NCI-H2196 (cell line): ENCODE data around the gene MORC3.
A peak's percentile ranks its signal among the peaks of the same experiment; 100 is the strongest.
"Not testable (repeated sequence)": the region's sequence is repeated elsewhere in the genome, so short reads cannot be mapped to it uniquely, and the experiment has no call there.

Experiments used
- DNase-seq: peaks from one replicate; lab custom pipeline; 2025; ENCODE audit not compliant: unreplicated experiment; lab: John Stamatoyannopoulos, UW

The MORC3 gene

DNA sequence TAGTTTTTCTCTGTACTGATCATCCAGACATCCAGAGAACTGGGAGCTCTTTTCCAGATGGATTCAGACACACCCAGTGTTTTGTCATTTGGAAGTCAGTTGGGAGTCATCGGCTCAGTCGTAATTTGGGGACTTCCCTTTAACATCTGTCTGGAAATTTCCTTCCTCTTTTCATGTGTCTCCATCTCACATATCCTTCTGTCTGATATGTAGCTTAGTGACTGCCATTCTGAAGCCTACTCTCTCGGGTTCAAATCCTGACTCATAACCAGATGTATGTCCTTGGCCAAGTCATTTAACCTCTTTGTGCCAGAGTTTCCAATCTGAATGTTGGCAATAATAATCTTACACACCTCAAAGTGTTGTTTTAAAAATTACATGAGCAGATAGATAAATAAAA, 3.0 kb downstream of the MORC3 start:
- DNase-seq = no peak

DNA sequence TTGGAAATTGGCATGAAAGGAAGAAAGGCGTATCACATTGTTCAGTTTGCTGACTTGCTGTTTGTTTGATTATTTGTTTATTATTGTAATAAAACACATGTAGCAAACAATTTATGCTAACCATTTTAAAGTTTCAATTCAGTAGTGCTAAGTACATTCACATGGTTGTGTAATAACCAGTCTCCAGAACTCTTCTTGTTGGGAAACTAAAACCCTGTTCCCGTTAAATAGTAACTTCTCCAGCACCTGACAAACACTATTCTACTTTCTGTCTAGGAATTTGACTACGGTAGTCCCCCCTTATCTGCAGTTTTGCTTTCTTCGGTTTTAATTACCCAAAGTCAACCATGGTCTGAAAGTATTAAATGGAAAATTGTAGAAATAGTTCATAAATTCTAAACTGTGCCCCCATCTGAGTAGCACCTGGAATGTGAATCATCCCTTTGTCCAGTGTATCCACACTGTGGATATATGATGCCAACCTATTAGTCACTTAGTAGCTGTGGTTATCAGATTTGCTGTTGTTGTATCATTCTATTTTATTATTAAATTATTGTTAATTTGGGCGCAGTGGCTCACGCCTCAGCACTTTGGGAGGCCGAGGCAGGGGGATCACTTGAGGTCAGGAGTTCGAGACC, 5.5 kb downstream of the MORC3 start:
- DNase-seq = no peak

- peak; percentile 60 for DNase-seq
Observed at GRCh38 chr21:36330904-36331303, 10.9 kb downstream of the MORC3 start.

GRCh38 chr21:36337099-36337509, 17.1 kb downstream of the MORC3 start:
- no peak for DNase-seq

- DNase-seq = no peak
Observed at GRCh38 chr21:36338975-36339374, 19.0 kb downstream of the MORC3 start.

GRCh38 chr21:36342581-36342980, 22.6 kb downstream of the MORC3 start:
- DNase-seq = not testable (repeated sequence)

DNA sequence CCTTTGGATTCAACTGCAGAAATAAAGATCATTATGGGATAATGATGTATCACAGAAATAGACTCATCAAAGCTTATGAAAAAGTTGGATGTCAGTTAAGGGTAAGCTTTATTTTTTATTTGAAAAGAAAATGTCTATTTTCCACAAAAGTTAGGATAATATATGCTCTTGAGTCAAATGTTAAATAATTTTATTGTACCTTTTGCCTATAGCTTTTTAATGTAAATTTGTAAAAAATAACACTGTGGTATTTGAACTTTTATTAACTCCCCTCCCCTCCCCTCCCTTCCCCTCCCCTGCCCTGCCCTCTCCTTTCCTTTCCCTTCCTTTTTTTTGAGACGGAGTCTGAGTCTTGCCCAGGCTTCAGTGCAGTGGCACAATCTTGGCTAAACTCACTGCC, 24.9 kb downstream of the MORC3 start:
- no peak for DNase-seq

DNA sequence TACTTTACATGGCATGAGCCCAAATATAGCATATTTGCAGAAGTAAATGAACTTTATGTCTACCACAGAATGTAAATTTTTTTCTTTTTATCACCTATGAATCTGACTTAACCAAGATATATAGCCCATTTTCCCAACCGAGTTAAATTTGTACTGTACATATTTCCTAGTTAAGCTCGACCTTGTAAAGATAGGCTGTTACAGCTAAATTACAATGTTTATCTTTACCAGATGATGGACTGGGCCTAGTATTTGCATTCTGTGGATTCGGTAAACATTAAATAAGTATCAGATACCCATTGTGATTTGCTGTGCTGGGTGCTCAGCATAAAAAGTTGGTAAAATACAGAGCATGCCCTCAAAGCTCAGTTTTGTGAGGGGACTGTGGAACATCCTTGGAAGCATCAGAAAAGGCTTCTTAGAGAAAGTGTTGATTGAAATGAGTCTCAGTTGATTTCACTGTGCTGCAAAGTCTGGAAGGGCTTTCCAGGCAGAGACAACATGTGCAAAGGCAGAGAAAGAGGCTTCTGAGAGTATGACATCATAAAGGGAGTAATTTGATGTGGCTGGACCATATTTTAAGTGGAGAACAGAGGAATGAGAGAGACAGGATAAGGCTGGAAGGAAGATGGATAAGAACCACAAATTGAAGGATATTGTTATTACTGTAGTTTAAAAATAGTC, 27.4 kb downstream of the MORC3 start:
- DNase-seq = no peak

DNA sequence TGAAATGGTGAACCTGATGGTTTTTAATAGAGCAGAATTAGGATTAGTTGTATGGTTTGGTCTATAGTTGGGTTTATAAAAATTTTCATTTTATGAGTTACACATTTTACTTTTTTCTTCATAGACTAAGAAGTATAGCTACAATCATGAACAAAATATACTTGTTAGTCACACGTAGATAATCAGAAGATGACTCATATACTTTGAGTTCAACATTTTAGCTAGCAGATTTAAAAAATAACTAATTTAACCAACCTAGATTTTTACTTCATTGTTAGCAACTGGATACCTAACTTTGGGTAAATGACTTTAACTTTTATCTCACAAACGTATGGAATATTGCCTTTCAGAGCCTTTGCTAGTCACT, 27.9 kb downstream of the MORC3 start:
- DNase-seq = no peak

DNA sequence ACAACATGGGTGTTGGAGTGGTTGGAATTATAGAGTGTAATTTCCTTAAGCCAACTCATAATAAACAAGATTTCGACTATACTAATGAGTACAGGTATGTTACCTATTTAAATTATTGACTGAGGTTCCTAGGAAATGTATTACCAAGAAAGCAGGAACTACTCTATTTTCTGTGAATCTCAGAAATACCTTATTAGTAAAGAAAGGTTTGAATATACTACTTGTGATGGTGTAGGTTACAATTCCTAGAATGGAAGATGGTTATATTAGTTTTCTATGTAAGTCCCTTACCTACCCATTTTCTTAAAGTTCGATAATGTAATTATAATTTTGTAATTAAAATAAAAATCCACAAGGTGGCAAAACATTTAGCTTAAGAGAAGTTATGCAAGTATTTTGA, 29.3 kb downstream of the MORC3 start:
- DNase-seq = no peak

DNA sequence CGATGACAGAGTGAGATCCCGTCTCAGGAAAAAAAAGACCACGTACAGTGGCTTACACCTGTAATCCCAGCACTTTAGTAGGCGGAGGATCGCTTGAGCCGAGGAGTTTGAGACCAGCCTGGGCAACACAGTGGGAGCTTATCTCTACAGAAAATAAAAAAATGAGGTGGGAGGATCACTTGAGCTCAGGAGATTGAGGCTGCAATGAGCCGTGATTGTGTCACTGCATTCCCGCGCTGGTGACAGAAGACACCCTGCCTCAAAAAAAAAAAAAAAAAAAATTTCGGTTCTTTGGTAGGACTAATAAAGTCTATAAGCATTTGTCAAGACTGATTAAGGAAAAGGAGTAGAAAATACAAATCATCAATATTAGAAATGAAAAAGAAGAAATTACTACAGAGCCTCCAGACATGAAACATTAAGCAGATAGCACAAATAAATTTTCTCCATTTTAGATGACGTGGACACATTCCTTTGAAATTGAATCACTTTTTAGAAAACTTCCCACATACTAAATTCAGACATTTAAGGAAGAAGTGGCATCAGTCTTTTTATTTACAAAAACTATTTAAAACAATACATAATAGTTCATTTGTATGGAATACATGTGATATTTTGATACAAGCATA, 30.4 kb downstream of the MORC3 start:
- no peak for DNase-seq

DNA sequence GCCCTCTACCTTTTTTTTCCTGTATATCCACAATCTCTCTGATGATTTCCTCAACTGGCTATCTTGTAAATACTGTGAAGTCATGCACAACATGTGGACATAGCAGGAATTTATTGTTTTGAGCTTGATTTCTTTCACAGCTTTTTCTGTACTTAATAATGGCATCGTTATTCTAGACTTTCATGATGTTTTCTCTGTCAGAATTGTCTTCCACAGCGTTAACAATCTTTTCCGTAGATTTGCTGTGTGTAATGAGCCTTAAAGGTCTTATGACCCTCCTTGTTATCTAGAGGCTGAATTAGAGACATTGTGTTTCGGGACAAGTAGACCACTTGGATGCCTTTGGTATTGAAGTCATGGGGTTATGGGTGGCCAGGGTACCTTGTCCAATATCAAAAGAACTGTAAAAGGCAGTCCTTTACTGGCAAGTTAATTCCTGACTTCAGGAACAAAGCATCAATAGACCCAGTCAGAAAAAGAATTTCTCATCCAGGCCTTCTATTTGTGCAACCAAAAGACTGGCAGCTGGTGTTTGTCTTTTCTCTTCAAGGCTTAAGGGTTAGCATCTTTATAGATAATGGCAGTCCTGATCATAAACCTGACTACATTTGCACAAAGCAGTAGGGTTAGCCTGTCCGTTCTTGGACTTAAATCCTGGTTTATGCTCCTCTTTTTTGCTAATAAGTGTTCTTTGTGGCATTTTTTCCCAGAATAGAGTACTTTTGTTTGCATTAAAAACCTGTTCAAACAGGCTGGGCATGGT, 35.1 kb downstream of the MORC3 start:
- no peak for DNase-seq

- DNase-seq = no peak
Observed at GRCh38 chr21:36355868-36356267, 35.9 kb downstream of the MORC3 start.

GRCh38 chr21:36359185-36359584, 39.2 kb downstream of the MORC3 start:
- no peak for DNase-seq

DNA sequence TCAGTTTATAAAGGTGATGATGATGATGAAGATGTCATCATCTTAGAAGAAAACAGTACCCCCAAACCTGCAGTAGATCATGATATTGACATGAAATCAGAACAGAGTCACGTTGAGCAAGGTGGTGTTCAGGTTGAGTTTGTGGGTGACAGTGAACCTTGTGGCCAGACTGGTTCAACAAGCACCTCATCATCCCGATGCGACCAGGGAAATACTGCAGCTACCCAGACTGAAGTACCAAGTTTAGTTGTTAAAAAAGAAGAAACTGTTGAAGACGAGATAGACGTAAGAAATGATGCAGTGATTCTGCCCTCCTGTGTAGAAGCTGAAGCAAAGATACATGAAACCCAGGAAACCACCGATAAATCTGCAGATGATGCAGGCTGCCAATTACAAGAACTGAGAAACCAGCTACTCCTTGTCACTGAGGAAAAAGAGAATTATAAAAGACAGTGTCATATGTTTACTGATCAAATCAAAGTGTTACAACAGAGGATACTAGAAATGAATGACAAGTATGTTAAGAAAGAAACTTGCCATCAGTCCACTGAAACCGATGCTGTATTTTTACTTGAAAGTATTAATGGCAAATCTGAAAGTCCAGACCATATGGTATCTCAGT, 49.2 kb downstream of the MORC3 start:
- DNase-seq = no peak

- no peak for DNase-seq
Observed at GRCh38 chr21:36375994-36376393, 56.0 kb downstream of the MORC3 start.

DNA sequence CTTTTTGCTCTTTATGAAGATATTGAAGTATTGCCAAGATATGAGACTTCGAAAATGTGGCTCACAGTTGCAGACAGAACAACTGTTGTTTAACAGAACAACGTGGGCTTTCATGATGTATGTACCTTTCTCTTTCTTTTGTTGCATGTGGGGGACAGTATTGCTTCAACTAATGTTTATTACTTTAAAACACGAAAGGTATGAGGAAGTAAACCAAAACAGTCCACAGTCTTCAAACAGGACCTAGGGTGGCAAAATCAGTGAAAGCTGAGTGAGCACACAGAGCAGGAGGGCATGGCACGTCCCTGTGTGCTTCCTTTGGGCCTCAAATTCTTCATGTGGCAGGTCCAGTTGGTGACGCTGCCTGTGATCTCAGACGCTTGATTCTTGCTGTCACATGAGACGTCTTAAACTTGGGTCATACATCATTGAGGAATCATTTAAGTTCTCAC, 57.4 kb downstream of the MORC3 start:
- DNase-seq = no peak

- no peak for DNase-seq
Observed at GRCh38 chr21:36379251-36379650, 59.3 kb downstream of the MORC3 start.

DNA sequence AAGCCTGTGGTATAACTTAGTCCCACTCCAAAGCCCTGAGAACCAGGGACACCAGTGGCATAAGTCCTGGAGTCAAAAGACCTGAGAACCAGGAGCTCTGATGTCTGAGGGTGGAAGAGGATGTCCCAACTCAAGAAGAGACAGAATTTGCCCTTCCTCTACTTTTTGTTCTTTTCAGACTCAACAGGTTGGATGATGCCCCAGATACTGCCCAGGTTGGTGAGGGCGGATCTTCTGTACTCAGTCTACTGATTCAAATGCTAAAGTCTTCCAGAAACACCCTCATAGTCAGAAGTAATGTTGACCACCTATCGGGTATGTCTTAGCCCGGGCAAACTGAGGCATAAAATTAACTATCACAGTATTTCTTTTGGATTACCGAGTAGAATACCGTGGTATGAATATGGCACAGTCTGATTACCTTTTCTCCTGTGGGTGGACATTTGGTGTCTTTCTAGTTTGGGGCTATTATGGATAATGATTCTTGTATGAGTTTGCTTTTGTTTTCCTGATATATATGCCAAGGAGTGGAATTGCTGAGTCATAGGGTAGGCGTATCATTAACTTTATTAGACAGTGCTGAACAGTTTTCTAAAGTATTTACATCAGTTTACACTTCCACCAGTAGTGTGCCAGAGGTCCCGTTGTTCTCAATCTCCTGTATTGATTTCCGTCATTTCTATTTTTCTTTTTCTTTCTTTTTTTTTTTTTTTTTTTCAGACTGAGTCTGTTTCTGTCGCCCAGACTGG, 62.0 kb downstream of the MORC3 start:
- DNase-seq = no peak

DNA sequence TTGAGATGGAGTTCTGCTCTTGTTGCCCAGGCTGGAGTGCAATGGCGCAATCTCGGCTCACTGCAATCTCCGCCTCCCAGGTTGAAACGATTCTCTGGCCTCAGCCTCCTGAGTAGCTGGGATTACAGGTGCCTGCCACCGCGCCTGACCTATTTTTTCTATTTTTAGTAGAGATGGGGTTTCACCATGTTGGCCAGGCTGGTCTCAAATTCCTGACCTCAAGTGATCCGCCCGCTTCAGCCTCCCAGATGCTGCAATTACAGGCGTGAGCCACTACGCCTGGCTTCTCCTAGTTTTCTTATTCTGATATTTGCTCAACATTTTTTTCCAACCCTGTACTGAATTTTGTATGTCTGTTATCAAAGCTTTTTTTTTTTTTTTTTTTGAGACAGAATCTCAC, 62.7 kb downstream of the MORC3 start:
- DNase-seq = not testable (repeated sequence)

- no peak for DNase-seq
Observed at GRCh38 chr21:36384885-36385232, 64.9 kb downstream of the MORC3 start.
